WERI-Rb-1 (cell line): ENCODE results near the gene CDK5RAP3.

Experiments used
- DNase-seq: peaks from one replicate; pipeline ENCODE4 v3.0.0-alpha.2; 2020
- H3K27ac ChIP-seq: fragments of 250-450 bp; sonication (Bioruptor Pico); 2 replicates; pipeline ENCODE4 v1.5.1; 2020; ENCODE audit warnings: mild to moderate bottlenecking, moderate library complexity
- H3K27me3 ChIP-seq: fragments of 250-450 bp; sonication (Bioruptor Pico); 2 replicates; pipeline ENCODE4 v1.5.1; 2021; ENCODE audit warnings: mild to moderate bottlenecking, low read depth, moderate library complexity; ENCODE audit not compliant: insufficient read depth, severe bottlenecking
- H3K36me3 ChIP-seq: fragments of 250-450 bp; sonication (Bioruptor Pico); 2 replicates; pipeline ENCODE4 v1.5.1; 2020; ENCODE audit warnings: mild to moderate bottlenecking, moderate library complexity
- H3K4me3 ChIP-seq: 2 replicates; pipeline ENCODE4 v1.5.1; 2011; ENCODE audit warnings: low read depth, mild to moderate bottlenecking, control low read depth, low read length
- H3K9me3 ChIP-seq: fragments of 250-450 bp; sonication (Bioruptor Pico); 2 replicates; pipeline ENCODE4 v1.5.1; 2021; ENCODE audit warnings: mild to moderate bottlenecking, moderate library complexity; ENCODE audit not compliant: severe bottlenecking
- CTCF ChIP-seq: IDR thresholded peaks from 2 replicates; pipeline ENCODE4 v1.5.1; 2011; ENCODE audit warnings: low read depth, mild to moderate bottlenecking, control low read depth, inconsistent platforms, low read length

Gene CDK5RAP3

GRCh38 chr17:47957591-47958490 is 13.1 kb upstream of the CDK5RAP3 start, which contains the start of gene PRR15L:
TSS of gene PRR15L (minus strand) at chr17:47957883. CDS start at chr17:47953234, 4,649 bp downstream.
- no peak for DNase-seq
- Histone ChIP-seq H3K9me3 (peaks cover 11% of the 10 kb centered on the region), H3K27me3 (no peaks in the 10 kb centered on the region), H3K4me3 (no peak within 1 kb of the TSS), H3K36me3 (no peaks in the 10 kb centered on the region), H3K27ac (no peak within 1 kb of the TSS)
- TF ChIP-seq CTCF: no peak

- no peaks in the 10 kb centered on the region for H3K27me3 ChIP-seq
- peaks cover 11% of the 10 kb centered on the region for H3K9me3 ChIP-seq
- DNase-seq: no peak
- H3K4me3 ChIP-seq: no peak overlapping the region
- TF ChIP-seq CTCF: no peak
- no peaks in the 10 kb centered on the region for H3K36me3 ChIP-seq
- H3K27ac ChIP-seq: no peak overlapping the region
Observed at GRCh38 chr17:47959825-47960655, 10.9 kb upstream of the CDK5RAP3 start.

GRCh38 chr17:47961406-47961805 is 9.5 kb upstream of the CDK5RAP3 start:
- no peaks in the 10 kb centered on the region for H3K36me3 ChIP-seq
- no peak overlapping the region for H3K4me3 ChIP-seq
- H3K27me3 ChIP-seq: no peaks in the 10 kb centered on the region
- peaks cover 11% of the 10 kb centered on the region for H3K9me3 ChIP-seq
- no peak for TF ChIP-seq CTCF
- H3K27ac ChIP-seq: no peak overlapping the region
- no peak for DNase-seq

GRCh38 chr17:47962901-47963300 is 8.0 kb upstream of the CDK5RAP3 start:
- Histone ChIP-seq H3K27me3 (no peaks in the 10 kb centered on the region), H3K36me3 (no peaks in the 10 kb centered on the region), H3K4me3 (no peak overlapping the region), H3K27ac (no peak overlapping the region), H3K9me3 (peaks cover 11% of the 10 kb centered on the region)
- no peak for TF ChIP-seq CTCF
- DNase-seq: no peak

GRCh38 chr17:47964856-47965255 is 6.1 kb upstream of the CDK5RAP3 start:
- no peaks in the 10 kb centered on the region for H3K27me3 ChIP-seq
- TF ChIP-seq CTCF: no peak
- peaks cover 11% of the 10 kb centered on the region for H3K9me3 ChIP-seq
- no peaks in the 10 kb centered on the region for H3K36me3 ChIP-seq
- DNase-seq: no peak
- H3K27ac ChIP-seq: no peak overlapping the region
- H3K4me3 ChIP-seq: no peak overlapping the region
